NCI-H2029 treated with DMSO at 0.1 percent for 48 hours (cell line): ENCODE data around the gene CRHBP.

ENCODE experiments used
- DNase-seq: peaks from one replicate; lab custom pipeline; 2025; lab: John Stamatoyannopoulos, UW

CRHBP gene

GRCh38 chr5:77015938-77016569 is 63.2 kb downstream of the CRHBP start:
- DNase-seq = no peak

GRCh38 chr5:77016962-77017361 is 64.1 kb downstream of the CRHBP start:
- DNase-seq = no peak

- no peak for DNase-seq
Measured at GRCh38 chr5:77017668-77018067, 64.8 kb downstream of the CRHBP start.
